Right renal pelvis (tissue), 4 donors: ENCODE data around the gene RASSF5. TPM values are rescaled to one million over a fixed set of nuclear protein-coding genes. Genes with fewer than 3 reads are reported as not detected.

Source experiments
- DNase-seq, 4 donors: peaks; one replicate each; pipeline ENCODE4 v3.0.0-alpha.2; 2013; ENCODE audit warnings: low read depth in 4 of 4, low spot score in 3 of 4, missing footprints in 1 of 4
- polyA plus RNA-seq, 4 donors: library from polyadenylated mRNA; unstranded; fragments of 120-200 nt; gene quantifications; one replicate each; pipeline ENCODE4 v1.2.1, GENCODE V29; 2013; ENCODE audit not compliant: insufficient read length in 4 of 4

The RASSF5 gene
- polyA plus RNA-seq, 4 donors: 5.0 to 7.0 (median 5.3) TPM

- DNase-seq: no peak
These were observed 32.9 kb downstream of the RASSF5 start for GRCh38 chr1:206540044-206540780.

- no peak for DNase-seq
These were observed 34.0 kb downstream of the RASSF5 start for GRCh38 chr1:206541236-206541833.

DNA sequence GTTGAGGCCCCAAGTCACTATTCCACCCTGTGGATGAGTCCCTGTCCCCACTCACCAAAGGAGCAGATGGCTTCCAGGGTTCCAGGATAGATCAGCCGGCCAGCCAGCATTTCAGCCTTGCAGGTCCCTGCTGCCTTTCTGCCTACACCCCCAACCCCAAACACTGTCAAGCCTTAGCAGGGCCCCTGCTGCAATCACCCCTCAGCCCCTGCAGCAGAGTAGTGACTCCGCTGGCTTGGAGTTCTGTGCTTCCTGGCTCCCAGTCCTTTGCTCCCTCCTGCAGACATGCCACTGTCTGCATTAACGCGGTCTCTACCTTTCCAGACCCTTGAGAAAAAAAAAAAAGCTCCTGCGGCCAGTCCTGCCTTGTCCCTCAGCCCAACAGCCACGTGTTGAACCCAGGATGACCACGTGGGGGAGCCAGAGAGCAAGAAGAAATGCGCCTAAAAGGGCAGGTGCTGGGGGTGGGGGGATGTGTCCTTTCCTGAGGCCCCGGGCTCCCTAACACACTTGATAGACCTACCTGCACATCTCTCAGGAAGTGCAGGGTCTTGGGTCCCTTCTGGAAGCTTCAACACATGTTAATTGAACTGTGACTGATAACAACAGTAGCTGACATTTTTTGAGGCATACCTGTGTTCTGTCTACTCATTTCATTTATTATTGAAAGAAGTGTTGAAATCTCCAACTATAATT is 37.4 kb downstream of the RASSF5 start:
- peak in 3 of 4 donors; percentile 53 to 57 (median 56) for DNase-seq

- DNase-seq: no peak
These were observed 38.0 kb downstream of the RASSF5 start for GRCh38 chr1:206545351-206545750.

DNA sequence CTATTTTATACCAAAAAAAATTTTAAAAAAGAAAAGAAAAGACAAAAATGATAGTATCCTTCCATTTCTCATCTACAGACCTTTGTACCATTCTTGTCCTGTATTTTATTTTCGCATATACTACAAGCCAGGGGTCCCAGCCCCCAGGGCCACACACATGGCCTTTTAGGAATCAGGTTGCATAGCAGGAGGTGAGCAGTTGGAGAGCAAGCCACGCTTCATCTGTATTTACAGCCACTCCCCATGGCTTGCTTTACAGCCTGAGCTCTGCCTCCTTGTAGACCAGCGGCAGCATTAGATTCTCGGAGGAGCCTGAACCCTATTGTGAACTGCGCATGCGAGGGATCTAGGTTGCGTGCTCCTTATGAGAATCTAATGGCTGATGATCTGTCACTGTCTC is 39.8 kb downstream of the RASSF5 start:
- DNase-seq: no peak

DNA sequence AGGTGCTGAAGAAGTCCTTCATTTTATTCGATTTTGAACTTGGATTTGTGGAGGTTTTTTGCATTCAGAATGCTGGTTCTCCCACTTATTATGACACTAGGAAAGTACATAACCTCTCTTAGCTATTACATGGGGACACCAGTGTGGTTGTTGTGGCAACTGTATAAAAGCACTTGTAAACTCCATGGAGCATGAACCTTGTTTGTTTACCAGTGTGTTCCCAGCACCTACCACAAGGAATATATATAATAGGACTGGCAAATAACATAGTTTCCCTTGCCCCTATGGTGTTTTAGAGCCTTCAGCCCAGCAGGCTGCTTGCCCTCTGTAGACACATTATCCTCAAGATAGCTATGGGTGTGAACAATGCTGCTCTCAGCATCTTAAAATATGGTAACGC is 43.1 kb downstream of the RASSF5 start:
- no peak for DNase-seq

- no peak for DNase-seq
These were observed 44.1 kb downstream of the RASSF5 start for GRCh38 chr1:206551296-206551985.

DNA sequence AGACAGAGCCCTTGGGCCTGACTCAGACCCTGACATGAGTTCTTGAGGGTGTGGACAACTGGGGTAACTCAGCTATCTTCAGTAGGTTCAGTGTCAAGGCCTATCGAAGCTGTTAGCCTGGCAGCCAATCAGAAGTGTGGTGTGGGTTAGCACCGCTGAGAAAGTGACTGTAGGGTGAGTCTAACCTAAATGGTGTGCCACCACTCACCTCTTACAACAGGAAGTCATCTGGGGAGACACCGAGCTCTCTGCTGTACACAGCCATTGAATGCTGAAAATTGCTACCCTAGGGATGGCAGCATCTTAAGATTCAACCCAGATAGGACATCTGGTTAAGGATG is 44.6 kb downstream of the RASSF5 start:
- no peak for DNase-seq

- DNase-seq: no peak
These were observed 46.9 kb downstream of the RASSF5 start for GRCh38 chr1:206554211-206554610.

DNA sequence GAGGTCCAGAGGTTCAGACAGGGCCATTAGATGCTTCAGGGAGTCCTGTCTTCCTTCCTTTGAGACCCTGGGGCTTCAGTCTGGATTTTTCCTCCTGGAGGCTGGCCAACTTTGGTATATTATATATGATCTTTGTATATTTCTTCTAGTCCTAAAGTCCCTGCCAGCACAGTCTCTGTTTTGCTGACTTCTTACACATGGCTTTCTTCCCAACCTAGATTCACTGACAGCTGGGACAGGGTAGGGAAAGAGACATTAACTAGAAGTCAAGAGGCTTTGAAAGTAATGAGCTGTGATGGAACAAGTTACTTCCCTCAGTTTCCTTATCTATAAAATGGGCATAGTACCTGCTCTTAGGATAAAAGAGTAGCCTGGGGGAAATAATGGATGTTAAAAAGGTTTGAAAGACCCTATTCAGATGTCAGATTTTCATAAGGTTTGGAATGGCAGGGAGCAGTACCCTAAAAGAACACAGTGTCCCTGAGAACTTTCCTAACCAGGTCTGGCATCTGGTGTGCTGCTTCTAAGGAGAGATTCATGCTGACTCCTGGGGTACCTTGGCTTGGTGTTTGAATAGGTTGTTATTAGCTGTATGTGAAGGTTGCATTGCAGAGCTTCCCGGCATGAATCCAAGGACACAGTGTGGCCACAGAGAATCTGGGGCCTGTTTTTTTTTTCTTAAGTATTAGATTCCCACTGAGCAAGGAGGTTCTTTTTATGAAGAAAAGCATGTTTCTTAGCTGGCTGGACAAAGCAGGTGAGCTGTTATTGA is 47.6 kb downstream of the RASSF5 start:
- no peak for DNase-seq

DNA sequence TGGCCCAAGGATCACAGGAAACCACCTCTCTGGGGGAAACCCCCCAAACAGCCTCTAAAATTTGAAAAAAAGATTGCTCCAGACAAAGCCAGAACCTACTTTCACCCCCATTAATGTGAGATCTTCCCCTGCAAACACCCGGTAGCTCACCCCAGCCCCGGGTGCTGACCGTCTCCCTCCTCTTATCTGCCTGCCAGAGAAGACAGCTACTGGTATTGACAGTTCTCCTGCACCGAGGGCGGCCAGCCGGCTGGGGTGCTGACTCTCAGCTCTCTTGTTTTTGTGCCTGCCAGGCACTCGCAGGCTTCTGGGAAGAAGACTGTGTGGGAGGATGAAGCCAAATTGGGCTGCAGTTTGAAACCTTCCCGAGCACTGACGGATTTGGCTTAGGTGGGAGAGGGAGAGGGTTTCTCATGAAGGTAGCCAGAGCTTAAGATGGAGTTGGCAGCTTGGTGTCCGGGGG is 48.2 kb downstream of the RASSF5 start:
- DNase-seq: no peak

- DNase-seq: no peak
These were observed 48.9 kb downstream of the RASSF5 start for GRCh38 chr1:206556047-206556749.

DNA sequence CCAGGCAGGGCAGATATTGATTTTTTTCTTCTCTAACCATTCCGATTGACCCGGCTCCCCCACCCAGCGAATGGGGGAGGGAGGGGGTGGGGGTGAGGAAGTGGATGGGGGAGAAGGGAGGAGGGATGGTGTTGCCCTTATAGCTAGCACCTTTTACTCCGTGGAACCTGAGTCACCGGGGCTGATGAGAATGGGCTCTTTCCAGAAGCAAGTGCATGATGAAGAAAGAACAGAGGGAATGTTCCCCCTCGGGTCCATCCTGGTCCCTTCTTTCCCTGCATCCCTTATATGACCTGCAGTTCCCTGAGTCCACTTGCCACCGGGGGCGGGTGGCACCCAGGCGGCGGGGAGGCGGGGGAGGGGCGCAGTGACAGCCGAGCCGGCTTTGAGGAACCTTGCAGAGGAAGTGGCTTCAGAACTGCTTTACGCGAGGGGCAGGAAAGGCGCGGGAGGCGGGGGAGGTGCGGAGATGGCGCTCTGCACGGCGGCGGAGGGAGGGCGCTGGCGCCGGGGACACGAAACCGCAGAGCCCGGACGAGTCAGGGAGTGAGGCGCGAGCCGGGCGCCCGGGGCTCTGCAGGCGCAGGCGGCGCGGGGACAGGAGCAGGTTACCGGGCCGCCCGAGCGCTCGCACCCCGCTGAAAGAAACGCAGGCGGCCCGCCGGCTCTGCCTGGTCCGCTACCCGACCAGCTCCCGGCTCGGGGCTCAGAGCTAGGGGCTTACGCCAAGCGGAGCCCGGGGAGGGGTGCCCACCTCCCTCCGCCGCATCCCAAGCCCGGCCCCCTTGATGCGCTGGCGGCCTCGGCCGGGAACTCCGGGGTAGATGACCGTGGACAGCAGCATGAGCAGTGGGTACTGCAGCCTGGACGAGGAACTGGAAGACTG is 49.7 kb downstream of the RASSF5 start:
- DNase-seq: peak in 2 of 4 donors; percentile 33 to 35

GRCh38 chr1:206557636-206558473 is 50.5 kb downstream of the RASSF5 start:
- DNase-seq: no peak

DNA sequence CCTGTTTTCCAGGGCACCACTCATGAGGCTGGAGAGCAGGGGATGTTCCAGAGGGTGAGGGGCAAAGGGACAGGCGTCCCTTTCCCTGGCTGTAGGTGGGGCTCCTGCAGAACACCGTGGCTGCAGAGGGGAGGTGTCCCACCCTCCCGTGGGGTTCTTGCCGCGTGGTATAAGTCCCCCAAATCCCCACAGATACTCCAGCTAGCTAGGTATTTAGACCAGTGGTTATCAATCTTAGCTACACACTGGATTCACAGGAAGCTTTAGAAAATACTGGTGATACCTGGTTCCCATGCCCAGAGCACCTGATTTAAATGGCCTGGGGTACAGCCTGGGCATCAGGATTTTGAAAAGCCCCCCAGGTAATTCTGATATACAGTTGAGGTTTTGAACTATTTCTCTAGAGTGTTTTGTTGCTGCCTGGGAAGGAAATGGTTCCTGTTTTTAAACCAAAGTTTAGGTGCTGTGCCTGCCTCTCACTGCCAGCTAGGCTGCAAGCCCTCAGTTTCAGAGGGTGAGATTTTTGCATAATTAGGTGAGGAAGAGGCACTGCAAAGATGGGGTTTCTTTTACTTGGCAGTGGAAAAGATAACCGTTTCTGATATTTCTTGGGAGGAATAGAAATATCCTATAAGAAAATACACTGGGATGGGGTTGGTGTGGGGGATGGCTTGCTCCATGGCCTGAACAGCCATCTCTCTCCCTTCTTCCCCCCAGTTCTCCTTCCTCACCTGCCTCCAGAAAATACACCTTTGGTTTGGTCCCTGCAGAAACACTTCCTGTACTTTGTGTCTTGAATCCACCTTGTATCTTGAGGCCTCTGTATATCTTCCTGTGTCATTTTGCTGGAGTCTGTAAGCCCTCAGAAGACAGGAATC is 51.7 kb downstream of the RASSF5 start:
- DNase-seq: no peak

GRCh38 chr1:206559672-206559995 is 52.3 kb downstream of the RASSF5 start:
- DNase-seq: no peak
